Measurements from ENCODE around the gene ABHD4. TPM values are rescaled to one million over a fixed set of nuclear protein-coding genes. Genes with fewer than 3 reads are reported as not detected.

Gene ABHD4
- total RNA-seq, 1 donor from 2014 or later, result 9.7 TPM

DNA sequence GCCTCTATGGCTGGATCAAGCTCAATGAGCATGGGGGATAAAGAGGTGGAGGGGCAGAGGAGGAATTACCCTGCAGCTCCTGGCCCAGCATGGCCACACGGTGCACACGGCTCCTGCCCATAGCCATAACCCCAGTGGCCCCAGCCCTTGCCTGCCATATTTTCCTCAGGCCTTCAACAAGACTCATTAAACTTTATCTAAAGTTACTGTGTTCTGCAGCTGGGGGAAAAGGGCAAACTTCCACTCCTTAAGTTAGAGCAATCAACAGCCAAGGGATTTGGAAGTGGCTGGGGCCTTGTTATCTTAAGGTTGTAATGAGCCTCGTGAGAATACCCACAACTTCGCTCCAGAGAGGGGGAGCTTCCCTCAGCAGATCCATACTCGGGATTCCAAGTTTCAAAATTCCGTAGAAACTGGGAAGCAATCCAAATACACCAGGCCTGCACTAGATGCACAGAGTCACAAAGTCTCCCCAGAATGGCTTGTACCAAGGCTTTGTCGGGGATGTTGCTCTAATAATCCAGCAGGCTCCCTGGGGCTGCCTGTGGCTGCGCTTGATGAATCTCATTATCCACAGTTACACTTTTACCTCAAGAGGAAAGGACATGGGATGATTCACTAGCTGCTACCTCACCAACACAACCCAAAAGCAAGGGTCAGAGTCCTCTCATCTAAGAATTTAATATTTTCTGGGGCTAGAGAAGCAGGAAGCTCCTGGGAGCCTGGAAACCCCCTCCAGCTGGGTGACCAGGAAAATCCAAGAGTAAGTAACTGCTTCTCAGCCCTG lies 59.0 kb downstream of the ABHD4 start:
- intact Hi-C loops (cut with micrococcal nuclease), result no loop called here
- Mint-ChIP-seq H3K36me3 (ENCODE audit: low read depth) (no peaks in the 10 kb centered on the region), H3K27me3 (no peaks in the 10 kb centered on the region), H3K4me1 (no peaks in the 10 kb centered on the region), H3K4me3 (no peak overlapping the region), H3K9me3 (no peaks in the 10 kb centered on the region), H3K27ac (no peak overlapping the region)
- DNase-seq, result no peak

DNA sequence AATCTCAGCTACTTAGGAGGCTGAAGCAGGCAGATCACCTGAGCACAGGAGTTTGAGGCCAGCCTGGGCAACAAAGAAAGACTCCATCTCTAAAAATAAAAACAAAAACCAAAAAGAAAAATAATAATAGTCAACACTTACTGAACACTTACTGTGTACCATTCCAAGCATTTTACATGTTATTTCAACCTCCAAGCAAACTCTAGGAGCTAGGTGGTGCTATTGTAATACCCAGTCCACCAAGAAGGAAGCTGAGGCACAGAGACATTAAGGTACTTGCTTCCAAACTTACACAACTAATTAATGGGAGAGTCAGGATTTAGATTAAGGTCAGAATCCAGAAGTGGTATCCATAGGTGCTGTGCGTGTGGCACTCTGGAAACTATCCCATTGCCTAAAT lies 59.8 kb downstream of the ABHD4 start:
- no peak for DNase-seq
- intact Hi-C loops (cut with micrococcal nuclease), result no loop called here
- H3K27ac Mint-ChIP-seq, result no peak overlapping the region
- no peak overlapping the region for H3K4me3 Mint-ChIP-seq
- no peaks in the 10 kb centered on the region for H3K36me3 Mint-ChIP-seq (ENCODE audit: low read depth)
- peaks cover 3% of the 10 kb centered on the region for H3K27me3 Mint-ChIP-seq
- no peaks in the 10 kb centered on the region for H3K4me1 Mint-ChIP-seq
- no peaks in the 10 kb centered on the region for H3K9me3 Mint-ChIP-seq

DNA sequence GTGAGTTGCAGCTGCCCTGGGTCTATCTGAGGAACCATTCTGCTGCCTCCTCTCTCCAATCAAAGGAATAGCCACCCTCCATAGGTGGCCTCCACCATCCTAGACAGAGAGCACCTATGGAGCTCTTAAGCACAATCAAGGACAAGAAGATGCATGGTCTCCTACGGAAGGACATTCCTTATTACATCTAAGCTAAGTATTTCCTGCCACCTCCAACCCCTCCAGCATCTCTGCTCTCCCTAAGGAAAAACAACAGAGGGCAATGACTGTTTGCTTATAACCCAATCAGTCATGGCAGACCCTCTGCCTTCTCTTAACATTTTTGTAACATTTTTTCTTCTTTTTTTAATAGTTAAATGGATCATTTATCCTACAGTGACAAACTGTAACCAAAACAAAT lies 60.8 kb downstream of the ABHD4 start:
- intact Hi-C loops (cut with micrococcal nuclease), result no loop called here
- H3K27ac Mint-ChIP-seq, result no peak overlapping the region

DNA sequence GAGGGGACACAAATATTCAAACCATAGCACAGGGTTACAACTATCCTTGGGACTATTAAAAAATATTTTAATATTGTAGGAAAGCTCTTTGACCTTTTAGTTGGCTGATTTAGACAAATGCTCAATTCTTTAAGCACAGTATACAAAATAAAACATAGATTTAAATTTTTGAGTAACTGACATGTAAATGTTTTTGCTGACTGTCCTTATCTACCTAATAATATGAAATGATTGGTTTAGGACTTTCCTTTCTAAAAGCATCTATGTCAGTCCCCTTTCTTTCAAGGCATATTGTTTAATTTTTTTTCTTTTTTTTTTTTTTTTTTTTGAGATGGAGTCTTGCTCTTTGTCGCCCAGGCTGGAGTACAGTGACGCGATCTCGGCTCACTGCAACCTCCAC lies 62.6 kb downstream of the ABHD4 start:
- H3K4me3 Mint-ChIP-seq, result no peak overlapping the region
- H3K27ac Mint-ChIP-seq, result no peak overlapping the region
- H3K4me1 Mint-ChIP-seq, result peaks cover 3% of the 10 kb centered on the region

More for the DNA sequence above, 60.8 kb downstream of the ABHD4 start:
- no peaks in the 10 kb centered on the region for H3K36me3 Mint-ChIP-seq (ENCODE audit: low read depth)
- H3K4me3 Mint-ChIP-seq, result no peak overlapping the region
- no peaks in the 10 kb centered on the region for H3K9me3 Mint-ChIP-seq
- H3K4me1 Mint-ChIP-seq, result peaks cover under 1% of the 10 kb centered on the region
- peaks cover 3% of the 10 kb centered on the region for H3K27me3 Mint-ChIP-seq
- no peak for DNase-seq

More for the DNA sequence above, 62.6 kb downstream of the ABHD4 start:
- H3K27me3 Mint-ChIP-seq, result peaks cover 3% of the 10 kb centered on the region
- H3K9me3 Mint-ChIP-seq, result no peaks in the 10 kb centered on the region
- intact Hi-C loops (cut with micrococcal nuclease), result no loop called here
- no peak for DNase-seq
- no peaks in the 10 kb centered on the region for H3K36me3 Mint-ChIP-seq (ENCODE audit: low read depth)

Other genes with a start within 250 kb of the ABHD4 start
- gene DAD1, start 9.1 kb upstream of the ABHD4 start, total RNA-seq, result 255 and 266 TPM in 2 replicates
- gene OR6J1, start 46.1 kb downstream of the ABHD4 start, total RNA-seq, result not detected in 2 replicates
- 119 and 126 TPM in 2 replicates for gene OXA1L, start 168.4 kb downstream of the ABHD4 start, total RNA-seq
- gene SLC7A7, start 217.1 kb downstream of the ABHD4 start, total RNA-seq, result 0.40 TPM in 1 of 2 replicates, not detected in the other
- gene MRPL52, start 231.6 kb downstream of the ABHD4 start, total RNA-seq, result 189 and 194 TPM in 2 replicates
- gene MMP14, start 238.3 kb downstream of the ABHD4 start, total RNA-seq, result 2.1 and 3.2 TPM in 2 replicates